Duodenal mucosa (tissue), 2 donors: ENCODE results near the gene TSSK2.

ENCODE experiments used
- H3K27ac ChIP-seq: one replicate; pipeline ENCODE4 v1.7.0; 2013; ENCODE audit warnings: low read depth, low read length
- H3K27me3 ChIP-seq, 2 donors: one replicate each; pipeline ENCODE4 v1.7.0; 2013; ENCODE audit warnings: low read length in 2 of 2, control low read depth in 1 of 2; ENCODE audit not compliant: insufficient read depth in 2 of 2, control insufficient read depth in 1 of 2
- H3K36me3 ChIP-seq, 2 donors: one replicate each; pipeline ENCODE4 v1.7.0; 2013; ENCODE audit warnings: low read length in 2 of 2, control low read depth in 1 of 2; ENCODE audit not compliant: insufficient read depth in 2 of 2, control insufficient read depth in 1 of 2
- H3K4me1 ChIP-seq, 2 donors: one replicate each; pipeline ENCODE4 v1.7.0; 2013; ENCODE audit warnings: low read length in 2 of 2, control low read depth in 1 of 2; ENCODE audit not compliant: insufficient read depth in 2 of 2, control insufficient read depth in 1 of 2
- H3K4me3 ChIP-seq, 2 donors: one replicate each; pipeline ENCODE4 v1.7.0; 2013; ENCODE audit warnings: low read length in 2 of 2, low read depth in 1 of 2
- H3K9ac ChIP-seq, 2 donors: one replicate each; pipeline ENCODE4 v1.7.0; 2013; ENCODE audit warnings: low read length in 2 of 2, low read depth in 1 of 2
- H3K9me3 ChIP-seq, 2 donors: one replicate each; pipeline ENCODE4 v1.7.0; 2013; ENCODE audit warnings: low read length in 2 of 2, control low read depth in 1 of 2; ENCODE audit not compliant: control insufficient read depth in 1 of 2

Gene TSSK2

DNA sequence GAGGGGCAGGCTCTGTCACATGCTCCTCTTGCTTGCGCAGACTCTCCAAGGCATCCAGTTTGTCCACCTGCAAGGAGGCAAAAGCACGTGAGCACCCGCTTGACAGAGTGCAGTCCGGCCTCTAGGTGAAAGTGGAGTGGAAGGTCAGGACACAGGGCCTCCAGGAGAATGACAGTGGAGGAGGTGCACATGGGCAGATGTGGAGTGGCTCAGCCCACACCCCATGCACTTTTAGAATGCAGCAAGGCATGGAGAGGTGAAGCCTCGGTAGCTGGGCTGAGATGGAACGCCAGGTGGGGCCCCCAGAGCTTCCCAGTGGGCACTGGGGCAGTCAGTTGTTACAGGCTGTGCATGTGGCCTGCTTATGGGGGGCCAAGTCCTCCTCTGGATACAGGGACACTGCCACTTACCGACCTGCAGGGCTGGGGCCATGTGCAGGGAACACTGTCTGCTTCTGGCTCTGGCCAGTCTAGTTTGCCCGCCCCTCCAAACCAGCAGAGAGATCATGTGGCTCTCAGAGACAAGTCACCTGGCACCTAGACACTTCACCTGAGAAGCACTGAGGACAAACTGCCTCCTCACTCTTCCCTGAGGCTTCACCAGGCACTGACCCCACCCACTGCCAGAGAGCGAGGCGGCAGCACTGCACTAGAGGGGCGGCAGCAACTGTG is 49.8 kb downstream of the TSSK2 start:
- Histone ChIP-seq H3K9me3 (no peaks in the 10 kb centered on the region), H3K36me3 (peaks cover 0 to 6% of the 10 kb centered on the region in 2 donors), H3K4me1 (peaks cover 12 to 21% of the 10 kb centered on the region in 2 donors), H3K9ac (no peak overlapping the region), H3K27me3 (no peaks in the 10 kb centered on the region), H3K27ac (no peak overlapping the region), H3K4me3 (no peak overlapping the region)

DNA sequence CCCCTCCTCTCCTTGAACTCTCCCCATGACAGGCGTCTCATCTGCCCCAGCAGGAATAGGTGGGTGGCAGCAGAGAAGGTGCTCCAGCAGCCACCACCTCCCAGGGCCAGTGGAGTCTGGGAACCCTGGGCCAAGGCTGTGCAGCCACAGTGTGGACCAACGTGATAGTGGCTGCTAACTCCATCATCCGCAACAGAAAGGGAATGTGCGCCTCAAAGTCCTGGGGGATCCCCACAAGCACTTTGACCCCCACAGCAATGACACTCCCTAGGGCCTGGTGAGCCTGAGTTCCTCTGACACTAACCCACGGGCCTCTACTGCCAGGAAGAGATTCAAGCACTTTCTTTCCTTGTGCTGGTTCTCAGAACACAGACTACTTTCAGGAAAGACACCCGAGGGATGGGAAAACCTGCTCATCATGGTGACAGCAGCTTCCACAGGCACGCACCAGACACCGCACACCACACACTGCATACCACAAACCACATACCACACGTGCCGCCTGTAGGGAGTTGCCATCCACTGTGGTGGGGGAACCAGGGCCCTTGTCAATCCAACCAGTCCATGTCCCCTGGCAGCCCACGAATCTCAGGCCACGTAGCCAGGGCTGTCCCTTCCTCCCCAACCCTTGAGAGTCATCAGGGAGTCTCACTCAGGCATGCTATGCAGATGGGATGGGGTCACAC is 50.8 kb downstream of the TSSK2 start:
- Histone ChIP-seq H3K27me3 (no peaks in the 10 kb centered on the region), H3K36me3 (no peaks in the 10 kb centered on the region), H3K9ac (no peak overlapping the region), H3K4me3 (no peak overlapping the region), H3K9me3 (no peaks in the 10 kb centered on the region), H3K27ac (no peak overlapping the region), H3K4me1 (peaks cover 7 to 17% of the 10 kb centered on the region in 2 donors)
